GM12878 (cell line): Measurements from ENCODE around the gene SLC19A1. TPM values are rescaled to one million over a fixed set of nuclear protein-coding genes. Genes with fewer than 3 reads are reported as not detected.

Experiments used
- ATAC-seq: fragments of 200-7000 bp; cut with Tn5 transposase; 3 replicates; pipeline ENCODE4 v1.9.1; 2020; ENCODE audit warnings: mild to moderate bottlenecking, moderate library complexity
- BruUV-seq: library from RNA; stranded (reverse); fragments of 400-500 nt; replicated peaks from 2 replicates; lab custom pipeline; 2021; lab: Mats Ljungman, UMichigan
- CTCF ChIA-PET: fragments of 300-600 bp; sonication (Branson Sonifier 250); formaldehyde crosslinking; extraction: SDS; loops from one replicate; lab custom pipeline; 2021; ENCODE audit warnings: inconsistent platforms; lab: Yijun Ruan, JAX
- POLR2A ChIA-PET: fragments of 350-600 bp; formaldehyde crosslinking; extraction: SDS; loops from one replicate; lab custom pipeline; 2021; ENCODE audit warnings: inconsistent platforms; lab: Charles Lee
- RAD21 ChIA-PET: fragments of 300-600 bp; sonication (Branson Sonifier 250); formaldehyde crosslinking; loops from one replicate; lab custom pipeline; 2023; ENCODE audit warnings: antibody characterized with exemption; ENCODE audit not compliant: unreplicated experiment; lab: Charles Lee
- SMC1A ChIA-PET: fragments of 300-600 bp; sonication (Branson Sonifier 250); formaldehyde crosslinking; loops from one replicate; lab custom pipeline; 2023; ENCODE audit not compliant: unreplicated experiment, uncharacterized antibody; lab: Charles Lee
- DNase-seq: peaks from one replicate; pipeline ENCODE4 v3.0.0-alpha.2; 2011; ENCODE audit warnings: low read depth, low spot score
- FAIRE-seq: peaks from 3 replicates; lab custom pipeline; 2011; peaks lifted over from hg19 to GRCh38; lab: Jason Lieb, UNC
- H2AFZ ChIP-seq: 2 replicates; pipeline ENCODE4 v1.6.0; 2011; ENCODE audit warnings: low read depth, low read length, control low read depth; ENCODE audit not compliant: control insufficient read depth
- H3K27ac ChIP-seq: 2 replicates; pipeline ENCODE4 v1.5.1; 2011; ENCODE audit warnings: control low read depth; ENCODE audit not compliant: control insufficient read depth, insufficient read depth
- H3K27me3 ChIP-seq, 2 experiments: replicated peaks in 1 of 2; 2 replicates each; pipeline versions ENCODE4 v1.6.0 to v1.6.1; 2011; ENCODE audit warnings: low read length in 1 of 2; ENCODE audit not compliant: control insufficient read depth in 2 of 2, insufficient read depth in 2 of 2
- H3K36me3 ChIP-seq, 2 experiments: 2 replicates each; pipeline ENCODE4 v1.5.1; 2011; ENCODE audit warnings: low read length in 1 of 2; ENCODE audit not compliant: control insufficient read depth in 2 of 2, insufficient read depth in 2 of 2
- H3K4me1 ChIP-seq: 2 replicates; pipeline ENCODE4 v1.6.1; 2011; ENCODE audit warnings: mild to moderate bottlenecking, low read length, moderate library complexity, mixed read lengths; ENCODE audit not compliant: control insufficient read depth, insufficient read depth
- H3K4me2 ChIP-seq: 2 replicates; pipeline ENCODE4 v1.6.0; 2011; ENCODE audit warnings: control low read depth; ENCODE audit not compliant: control insufficient read depth, insufficient read depth
- H3K4me3 ChIP-seq: fragments of 200-600 bp; sonication (generic); 2 replicates; pipeline ENCODE4 v1.5.1; 2016
- H3K79me2 ChIP-seq: 2 replicates; pipeline ENCODE4 v1.6.0; 2011; ENCODE audit warnings: low read length; ENCODE audit not compliant: control insufficient read depth, insufficient read depth
- H3K9ac ChIP-seq: 2 replicates; pipeline ENCODE4 v1.8.0; 2011; ENCODE audit warnings: low read length, control low read depth, mixed read lengths; ENCODE audit not compliant: control insufficient read depth, insufficient read depth
- H3K9me3 ChIP-seq: replicated peaks from 3 replicates; pipeline ENCODE4 v1.5.1; 2011; ENCODE audit warnings: mild to moderate bottlenecking, low read length; ENCODE audit not compliant: control insufficient read depth, insufficient read depth
- H4K20me1 ChIP-seq: 2 replicates; pipeline ENCODE4 v1.6.0; 2011; ENCODE audit not compliant: control insufficient read depth, insufficient read depth
- E4F1 ChIP-seq: fragments of 450-650 bp; IDR thresholded peaks from 2 replicates; pipeline ENCODE4 v1.6.1; 2018; ENCODE audit warnings: borderline replicate concordance, mild to moderate bottlenecking; ENCODE audit not compliant: partially characterized antibody
- EP300 ChIP-seq, 2 experiments: fragments of 150-350 bp in 1 of 2; IDR thresholded peaks; 2 replicates each; pipeline ENCODE4 v1.6.1; 2011 to 2012; ENCODE audit warnings: low read depth in 2 of 2, low read length in 2 of 2, borderline replicate concordance in 1 of 2, improper control_type of control experiment in 1 of 2, inconsistent platforms in 1 of 2; ENCODE audit not compliant: control insufficient read depth in 1 of 2
- FOXM1 ChIP-seq: IDR thresholded peaks from 2 replicates; pipeline ENCODE4 v1.6.1; 2012; ENCODE audit warnings: low read depth, mild to moderate bottlenecking, inconsistent platforms, low read length, moderate library complexity
- IRF4 ChIP-seq: IDR thresholded peaks from 2 replicates; pipeline ENCODE4 v1.6.1; 2011; ENCODE audit warnings: low read depth, low read length
- MEF2B ChIP-seq: fragments of 450-650 bp; IDR thresholded peaks from 2 replicates; pipeline ENCODE4 v1.6.1; 2018; ENCODE audit warnings: mild to moderate bottlenecking, moderate library complexity; ENCODE audit not compliant: partially characterized antibody, poor library complexity, severe bottlenecking
- MYC ChIP-seq: IDR thresholded peaks from 2 replicates; pipeline ENCODE4 v1.6.1; 2011; ENCODE audit warnings: mild to moderate bottlenecking, low read length, moderate library complexity, inconsistent platforms; ENCODE audit not compliant: insufficient read depth, insufficient replicate concordance, insufficient read length, severe bottlenecking
- PAX8 ChIP-seq: fragments of 450-650 bp; IDR thresholded peaks from 2 replicates; pipeline ENCODE4 v1.6.1; 2017; ENCODE audit warnings: mild to moderate bottlenecking, moderate library complexity
- POLR2AphosphoS5 ChIP-seq: IDR thresholded peaks from 2 replicates; pipeline ENCODE4 v1.6.1; 2011; ENCODE audit warnings: mild to moderate bottlenecking, low read length, inconsistent platforms
- REST ChIP-seq: IDR thresholded peaks from 2 replicates; pipeline ENCODE4 v1.6.1; 2012; ENCODE audit warnings: mild to moderate bottlenecking, low read depth, low read length
- SIX5 ChIP-seq: IDR thresholded peaks from 2 replicates; pipeline ENCODE4 v1.6.1; 2011; ENCODE audit warnings: mild to moderate bottlenecking, low read depth, low read length, moderate library complexity; ENCODE audit not compliant: severe bottlenecking
- SPI1 ChIP-seq: IDR thresholded peaks from 2 replicates; pipeline ENCODE4 v1.6.1; 2011; ENCODE audit warnings: low read depth, mild to moderate bottlenecking, low read length, moderate library complexity, borderline replicate concordance; ENCODE audit not compliant: insufficient read depth
- SREBF2 ChIP-seq: IDR thresholded peaks from 2 replicates; pipeline ENCODE4 v1.6.1; 2012; ENCODE audit warnings: mild to moderate bottlenecking, low read length
- TAF1 ChIP-seq: IDR thresholded peaks from 2 replicates; pipeline ENCODE4 v1.6.1; 2011; ENCODE audit warnings: mild to moderate bottlenecking, low read depth, low read length, borderline replicate concordance
- YBX1 ChIP-seq: fragments of 450-650 bp; IDR thresholded peaks from 2 replicates; pipeline ENCODE4 v1.6.1; 2016; ENCODE audit warnings: antibody characterized with exemption
- ZNF217 ChIP-seq: fragments of 450-650 bp; IDR thresholded peaks from 2 replicates; pipeline ENCODE4 v1.6.1; 2017; ENCODE audit warnings: antibody characterized with exemption, mild to moderate bottlenecking
- WGBS: methylation state at CpG from one replicate; pipeline ENCODE4 v1.1.6; 2016; ENCODE audit warnings: low lambda C conversion rate; ENCODE audit not compliant: insufficient replicate concordance, insufficient coverage; ENCODE audit errors: missing lambda C conversion rate; 5-methylcytosine and 5-hydroxymethylcytosine counted together
- in situ Hi-C: fragments of 300-500 bp; cut with MboI; formaldehyde crosslinking; loops from 9 replicates; pipeline ENCODE4 v1.14.3; 2018; ENCODE audit warnings: mixed read lengths
- intact Hi-C: fragments of 100-400 bp; cut with micrococcal nuclease; formaldehyde crosslinking; loops from one replicate; pipeline ENCODE4 v1.14.2; 2022; ENCODE audit not compliant: unreplicated experiment
- polyA plus RNA-seq, 11 experiments: library from polyadenylated mRNA; depleted of rRNA in 4 of 11; unstranded in 6 of 11; stranded (reverse) in 5 of 11; fragments of >200 nt; fragmentation: Nextera tagmentation in 4 of 11; fragmentation: Illumina TruSeq in 1 of 11; extraction: Ambion mirVana in 4 of 11; extraction: Trizol in 1 of 11; gene quantifications; 1 replicate in 1 of 11; 2 replicates in 10 of 11; pipeline versions ENCODE4 v1.2.1 to v1.2.3, GENCODE V29; 2011 to 2016; ENCODE audit warnings: inconsistent platforms in 2 of 11, missing spikeins in 2 of 11, low read depth in 1 of 11
- total RNA-seq, 4 experiments: library from RNA; depleted of rRNA in 3 of 4; stranded (reverse); fragments of >200 nt in 3 of 4; fragmentation: Illumina TruSeq in 1 of 4; extraction: Trizol in 1 of 4; gene quantifications; 2 replicates each; pipeline versions ENCODE4 v1.2.1 to v1.2.3, GENCODE V29; 2013 to 2021

SLC19A1 gene
- total and polyA plus RNA-seq, 10 of the 15 experiments (the other 5 are each of a cell fraction or from before 2014, with no cell fraction given) = 0.42 to 49.7 (median 12.2) TPM

GRCh38 chr21:45470087-45470515, 72.1 kb downstream of the SLC19A1 start:
- ChIA-PET RAD21 (no interaction called here), SMC1A (no interaction called here), CTCF (no interaction called here), POLR2A (no interaction called here)
- intact Hi-C loops (loop anchor here (10.0 kb wide), 2 partner anchors 75 to 355 kb away; partner anchors contain the start of gene SLC19A1), in situ Hi-C loops (loop anchor here (25.0 kb wide), 1 partner anchor 342 kb away; no protein-coding TSS in a partner anchor)
- H3K9ac ChIP-seq = no peak overlapping the region
- no TSS peak for BruUV-seq
- no peak overlapping the region for H3K4me2 ChIP-seq
- H4K20me1 ChIP-seq = no peaks in the 10 kb centered on the region
- H3K36me3 ChIP-seq = no peaks in the 10 kb centered on the region
- DNase-seq = no peak
- H3K27ac ChIP-seq = no peak overlapping the region
- no peak overlapping the region for H3K4me3 ChIP-seq
- no peaks in the 10 kb centered on the region for H3K27me3 ChIP-seq
- no peaks in the 10 kb centered on the region; the same call in 2 of the 3 replicates for H3K9me3 ChIP-seq
- H2AFZ ChIP-seq = no peak overlapping the region
- H3K4me1 ChIP-seq = no peaks in the 10 kb centered on the region
- no peaks in the 10 kb centered on the region for H3K79me2 ChIP-seq
- FAIRE-seq = no peak
- WGBS = 58% methylated on average over 7 of the region's 7 CpGs
- no peak for ATAC-seq
- no peak for TF ChIP-seq MYC
- TF ChIP-seq SIX5 = no peak
- no peak for TF ChIP-seq SPI1
- no peak for TF ChIP-seq ZNF217
- TF ChIP-seq FOXM1 = no peak
- TF ChIP-seq E4F1 = no peak
- no peak for TF ChIP-seq POLR2AphosphoS5
- no peak for TF ChIP-seq MEF2B
- TF ChIP-seq PAX8 = no peak
- no peak for TF ChIP-seq YBX1
- TF ChIP-seq TAF1 = no peak
- TF ChIP-seq IRF4 = no peak
- no peak for TF ChIP-seq SREBF2
- TF ChIP-seq REST = no peak
- no peak for TF ChIP-seq EP300 (IDR thresholded peaks at IDR 0.05; ENCODE audit: borderline replicate concordance in 1 of 2, control insufficient read depth in 1 of 2, low read depth in 2 of 2, low read length in 2 of 2)
